ENCODE measurements around the gene MEI1. TPM values are rescaled to one million over a fixed set of nuclear protein-coding genes. Genes with fewer than 3 reads are reported as not detected.

MEI1 gene
- total and polyA plus RNA-seq, 2 donors (not counting 1 experiment from before 2014, with no cell fraction given), result 50.1 to 64.8 TPM

DNA sequence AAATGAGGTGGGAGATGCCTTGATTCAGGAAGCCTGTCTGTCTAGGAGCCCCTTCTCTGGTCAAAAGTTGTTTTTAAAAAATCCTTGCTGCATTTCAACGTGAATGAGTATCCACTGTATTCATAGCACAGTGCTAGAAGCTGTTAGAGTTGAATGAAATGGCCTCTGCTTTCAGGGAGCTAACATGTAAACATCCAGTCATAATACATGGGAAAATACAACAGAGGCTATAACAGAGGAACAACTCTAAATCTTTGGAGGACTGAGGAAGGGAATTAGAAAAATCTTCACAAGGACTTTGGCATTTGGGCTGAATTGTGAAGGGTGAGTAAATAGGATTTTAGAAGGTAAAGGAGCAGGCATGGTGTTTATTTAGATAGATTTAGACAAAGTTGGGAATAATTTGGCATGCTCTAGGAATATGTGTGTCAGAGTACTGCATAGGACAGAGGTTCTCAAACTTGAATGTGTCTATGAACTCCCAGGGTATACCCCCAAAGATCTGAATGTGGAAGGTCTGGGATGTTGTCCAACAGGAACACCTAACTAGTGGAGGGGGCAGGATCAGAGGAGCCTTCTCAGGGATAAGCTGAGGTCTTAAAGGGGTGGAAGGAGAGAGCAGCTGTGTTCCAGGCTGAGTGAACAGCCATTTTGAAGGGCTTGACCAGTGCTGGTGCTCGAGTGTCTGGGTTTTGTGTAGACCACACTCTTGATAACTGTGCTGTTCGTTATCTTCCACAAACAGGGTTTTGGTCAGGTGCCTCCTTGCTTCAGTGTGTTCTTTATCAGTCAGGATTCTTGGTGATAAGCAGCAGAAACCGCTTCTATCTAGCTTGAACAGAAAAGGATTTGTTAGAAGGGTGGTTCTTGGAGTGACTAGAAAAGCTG lies 146.3 kb downstream of the MEI1 start:
- Histone ChIP-seq H3K79me2 (ENCODE audit: control insufficient read depth, insufficient read depth, low read length) (peaks cover 98% of the 10 kb centered on the region), H3K4me3 (ENCODE audit: control extremely low read depth in 1 of 5, extremely low read depth in 1 of 5, insufficient read depth in 1 of 5, low read depth in 2 of 5, low read length in 4 of 5) (no peak overlapping the region), H3K4me2 (replicated peaks; ENCODE audit: low read depth, low read length, poor library complexity, severe bottlenecking) (no peak overlapping the region), H3K27me3 (replicated peaks in 1 of 4; ENCODE audit: control extremely low read depth in 1 of 4, control insufficient read depth in 3 of 4, insufficient read depth in 4 of 4, low read length in 3 of 4) (no peaks in the 10 kb centered on the region), H3K27ac (ENCODE audit: low read length in 2 of 2) (peak overlapping the region in 1 of 2 donors; percentile 44), H3K9ac (ENCODE audit: low read length) (no peak overlapping the region), H3K4me1 (ENCODE audit: control insufficient read depth in 2 of 2, insufficient read depth in 2 of 2, low read length in 2 of 2) (peaks cover 53 to 56% of the 10 kb centered on the region in 2 donors), H4K20me1 (ENCODE audit: control insufficient read depth, insufficient read depth, low read length, poor library complexity, severe bottlenecking) (peaks cover 60% of the 10 kb centered on the region), H2AFZ (ENCODE audit: insufficient read depth, low read depth, low read length, poor library complexity, severe bottlenecking) (no peak overlapping the region), H3K9me3 (ENCODE audit: control extremely low read depth in 1 of 3, control insufficient read depth in 2 of 3, insufficient read depth in 1 of 3, low read length in 2 of 3) (no peaks in the 10 kb centered on the region), H3K36me3 (replicated peaks in 1 of 2; ENCODE audit: control extremely low read depth in 1 of 2, control insufficient read depth in 1 of 2, extremely low read depth in 1 of 2, insufficient read depth in 2 of 2, low read length in 1 of 2) (peaks cover 0 to 33% of the 10 kb centered on the region in 2 experiments)
- ATAC-seq (ENCODE audit: low read depth) (no peak), DNase-seq (no peak)
- ChIA-PET CTCF (interaction anchor here (0.5 to 1.3 kb wide), 5 partner anchors 10 to 98 kb away, joined by 3 to 6 read pairs (median 4); no protein-coding TSS in a partner anchor), POLR2A (interaction anchor here (0.5 to 1.5 kb wide), 3 partner anchors 13 to 148 kb away, joined by 3 read pairs; partner anchors contain the start of gene SREBF2)
- H3K27me3 Mint-ChIP-seq, result no peaks in the 10 kb centered on the region
- peak overlapping the region; percentile 14 for H3K4me3 Mint-ChIP-seq
- TF ChIP-seq, protein P1, sequence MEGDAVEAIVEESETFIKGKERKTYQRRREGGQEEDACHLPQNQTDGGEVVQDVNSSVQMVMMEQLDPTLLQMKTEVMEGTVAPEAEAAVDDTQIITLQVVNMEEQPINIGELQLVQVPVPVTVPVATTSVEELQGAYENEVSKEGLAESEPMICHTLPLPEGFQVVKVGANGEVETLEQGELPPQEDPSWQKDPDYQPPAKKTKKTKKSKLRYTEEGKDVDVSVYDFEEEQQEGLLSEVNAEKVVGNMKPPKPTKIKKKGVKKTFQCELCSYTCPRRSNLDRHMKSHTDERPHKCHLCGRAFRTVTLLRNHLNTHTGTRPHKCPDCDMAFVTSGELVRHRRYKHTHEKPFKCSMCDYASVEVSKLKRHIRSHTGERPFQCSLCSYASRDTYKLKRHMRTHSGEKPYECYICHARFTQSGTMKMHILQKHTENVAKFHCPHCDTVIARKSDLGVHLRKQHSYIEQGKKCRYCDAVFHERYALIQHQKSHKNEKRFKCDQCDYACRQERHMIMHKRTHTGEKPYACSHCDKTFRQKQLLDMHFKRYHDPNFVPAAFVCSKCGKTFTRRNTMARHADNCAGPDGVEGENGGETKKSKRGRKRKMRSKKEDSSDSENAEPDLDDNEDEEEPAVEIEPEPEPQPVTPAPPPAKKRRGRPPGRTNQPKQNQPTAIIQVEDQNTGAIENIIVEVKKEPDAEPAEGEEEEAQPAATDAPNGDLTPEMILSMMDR (IDR thresholded peaks at IDR 0.05), result no peak
- TF ChIP-seq EZH2 (IDR thresholded peaks at IDR 0.05; ENCODE audit: borderline replicate concordance, insufficient read depth, low read depth, low read length, poor library complexity, severe bottlenecking), result no peak
- no peaks in the 10 kb centered on the region for H3K9me3 Mint-ChIP-seq (ENCODE audit: insufficient read depth)
- intact Hi-C loops (cut with micrococcal nuclease), result no loop called here
- H3K27ac Mint-ChIP-seq, result peak overlapping the region; percentile 37
- WGBS (ENCODE audit: insufficient coverage), result 72% methylated on average over 3 of the region's 4 CpGs
- H3K4me1 Mint-ChIP-seq, result peaks cover 78% of the 10 kb centered on the region

Measured in B cell (primary cell).